ENCODE data around the gene CEP76. TPM values are rescaled to one million over a fixed set of nuclear protein-coding genes. Genes with fewer than 3 reads are reported as not detected.

CEP76 gene
- polyA plus RNA-seq, 1 of the 3 experiments (the other 2 are of a cell fraction) = 6.4 TPM

DNA sequence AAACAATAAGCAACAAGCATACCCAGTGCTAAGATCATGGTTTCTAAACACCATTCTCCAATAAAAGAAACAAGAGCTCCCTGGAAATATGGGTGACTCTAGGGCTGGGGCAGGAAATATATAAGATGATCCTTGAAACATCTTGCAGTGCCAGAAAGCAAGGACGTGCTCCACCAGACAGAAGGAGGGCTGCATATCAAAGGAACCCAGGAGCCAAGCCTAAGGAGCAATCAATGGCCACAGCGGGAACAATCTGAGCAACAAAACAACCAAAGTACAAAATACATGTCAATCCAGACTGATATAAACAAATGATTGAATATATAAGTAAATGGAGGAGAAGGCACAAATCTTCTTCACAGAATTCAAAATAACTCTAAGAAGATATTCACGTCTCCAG, 54.8 kb downstream of the CEP76 start:
- CTCF ChIA-PET = no interaction called here
- 94% methylated on average over 3 of the region's 3 CpGs for WGBS (ENCODE audit: low lambda C conversion rate)

DNA sequence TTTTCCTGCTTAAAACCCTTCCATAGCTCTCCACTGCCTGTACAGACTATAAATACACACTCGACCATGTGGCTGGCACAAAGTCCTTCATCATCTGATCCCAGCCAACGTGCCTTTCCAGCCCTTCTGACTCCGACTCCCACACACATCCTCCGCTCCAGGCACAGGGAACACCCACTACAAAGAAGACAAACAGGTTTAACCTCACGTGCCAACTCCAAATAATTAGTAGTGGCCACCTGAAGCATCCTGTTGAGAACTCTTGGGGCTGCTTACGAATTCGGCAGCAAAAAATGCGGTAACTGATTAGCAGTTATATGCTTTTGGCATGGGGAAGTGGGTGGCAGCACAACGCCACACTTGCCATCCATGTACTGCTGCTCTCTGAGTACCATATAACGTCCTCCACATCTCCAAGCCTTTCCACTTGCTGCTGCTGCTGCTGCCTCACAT, 56.7 kb downstream of the CEP76 start:
- Histone ChIP-seq H3K4me2 (no peak overlapping the region), H3F3A (replicated peaks; ENCODE audit: insufficient read depth) (peaks cover 10% of the 10 kb centered on the region), H4K20me1 (ENCODE audit: insufficient read depth) (peaks cover 18% of the 10 kb centered on the region), H2AFZ (ENCODE audit: low read depth) (no peak overlapping the region), H3K27ac (ENCODE audit: low read depth in 2 of 2, low read length in 1 of 2) (no peak overlapping the region), H3K9ac (no peak overlapping the region), H3K4me1 (ENCODE audit: control insufficient read depth in 1 of 2, insufficient read depth in 2 of 2, low read depth in 1 of 2, low read length in 1 of 2) (peaks cover 4 to 5% of the 10 kb centered on the region in 2 experiments; a peak in 2 of 4 replicates), H3K27me3 (ENCODE audit: insufficient read depth) (no peaks in the 10 kb centered on the region), H3K4me3 (ENCODE audit: low read depth in 2 of 2, low read length in 1 of 2) (no peak overlapping the region), H3K36me3 (replicated peaks in 1 of 2; ENCODE audit: control insufficient read depth in 1 of 2, insufficient read depth in 2 of 2, low read length in 1 of 2) (peaks cover 2 to 17% of the 10 kb centered on the region in 2 experiments), H3K9me2 (no peaks in the 10 kb centered on the region), H3K79me2 (ENCODE audit: insufficient read depth) (peaks cover 93% of the 10 kb centered on the region), H3K9me3 (no peaks in the 10 kb centered on the region)
- ChIA-PET POLR2A (no interaction called here), CTCF (interaction anchor here (0.6 kb wide), 1 partner anchor 15 kb away, joined by 3 read pairs; no protein-coding TSS in a partner anchor)
- no peak for DNase-seq
- 89% methylated on average over 10 of the region's 10 CpGs for WGBS (ENCODE audit: low lambda C conversion rate)
- TF ChIP-seq, protein P1, sequence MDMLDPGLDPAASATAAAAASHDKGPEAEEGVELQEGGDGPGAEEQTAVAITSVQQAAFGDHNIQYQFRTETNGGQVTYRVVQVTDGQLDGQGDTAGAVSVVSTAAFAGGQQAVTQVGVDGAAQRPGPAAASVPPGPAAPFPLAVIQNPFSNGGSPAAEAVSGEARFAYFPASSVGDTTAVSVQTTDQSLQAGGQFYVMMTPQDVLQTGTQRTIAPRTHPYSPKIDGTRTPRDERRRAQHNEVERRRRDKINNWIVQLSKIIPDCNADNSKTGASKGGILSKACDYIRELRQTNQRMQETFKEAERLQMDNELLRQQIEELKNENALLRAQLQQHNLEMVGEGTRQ (IDR thresholded peaks at IDR 0.05; ENCODE audit: borderline replicate concordance, low read depth, low read length) = no peak
- TF ChIP-seq REST (IDR thresholded peaks at IDR 0.05; ENCODE audit: low read depth, low read length) (no peak), SIN3A (IDR thresholded peaks at IDR 0.05; ENCODE audit: borderline replicate concordance, low read depth, low read length) (no peak), FOXJ3 (CRISPR knock-in tag; IDR thresholded peaks at IDR 0.05) (no peak), NRF1 (IDR thresholded peaks at IDR 0.05; ENCODE audit: low read depth, low read length) (no peak), RCOR1 (IDR thresholded peaks at IDR 0.05; ENCODE audit: low read length) (no peak), GATA2 (CRISPR knock-in tag; IDR thresholded peaks at IDR 0.05) (no peak), ELF1 (IDR thresholded peaks at IDR 0.05) (no peak), JUND (IDR thresholded peaks at IDR 0.05) (no peak), CHD2 (IDR thresholded peaks at IDR 0.05; ENCODE audit: low read length, partially characterized antibody) (no peak)
- TF ChIP-seq, protein P2, sequence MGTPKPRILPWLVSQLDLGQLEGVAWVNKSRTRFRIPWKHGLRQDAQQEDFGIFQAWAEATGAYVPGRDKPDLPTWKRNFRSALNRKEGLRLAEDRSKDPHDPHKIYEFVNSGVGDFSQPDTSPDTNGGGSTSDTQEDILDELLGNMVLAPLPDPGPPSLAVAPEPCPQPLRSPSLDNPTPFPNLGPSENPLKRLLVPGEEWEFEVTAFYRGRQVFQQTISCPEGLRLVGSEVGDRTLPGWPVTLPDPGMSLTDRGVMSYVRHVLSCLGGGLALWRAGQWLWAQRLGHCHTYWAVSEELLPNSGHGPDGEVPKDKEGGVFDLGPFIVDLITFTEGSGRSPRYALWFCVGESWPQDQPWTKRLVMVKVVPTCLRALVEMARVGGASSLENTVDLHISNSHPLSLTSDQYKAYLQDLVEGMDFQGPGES (IDR thresholded peaks at IDR 0.05; ENCODE audit: low read depth, low read length) = no peak

More for the DNA sequence above, 54.8 kb downstream of the CEP76 start:
- Histone ChIP-seq H3K4me3 (ENCODE audit: low read depth in 2 of 2, low read length in 1 of 2) (no peak overlapping the region), H3K36me3 (replicated peaks in 1 of 2; ENCODE audit: control insufficient read depth in 1 of 2, insufficient read depth in 2 of 2, low read length in 1 of 2) (peaks cover 2 to 17% of the 10 kb centered on the region in 2 experiments), H3F3A (replicated peaks; ENCODE audit: insufficient read depth) (peaks cover 13% of the 10 kb centered on the region), H3K27ac (ENCODE audit: low read depth in 2 of 2, low read length in 1 of 2) (no peak overlapping the region), H3K4me1 (ENCODE audit: control insufficient read depth in 1 of 2, insufficient read depth in 2 of 2, low read depth in 1 of 2, low read length in 1 of 2) (peaks cover 13 to 23% of the 10 kb centered on the region in 2 experiments), H3K4me2 (no peak overlapping the region), H3K9me2 (no peaks in the 10 kb centered on the region), H3K27me3 (ENCODE audit: insufficient read depth) (no peaks in the 10 kb centered on the region), H4K20me1 (ENCODE audit: insufficient read depth) (peaks cover 38% of the 10 kb centered on the region), H2AFZ (ENCODE audit: low read depth) (no peak overlapping the region), H3K79me2 (ENCODE audit: insufficient read depth) (peaks cover 97% of the 10 kb centered on the region), H3K9me3 (no peaks in the 10 kb centered on the region), H3K9ac (no peak overlapping the region)
- DNase-seq = no peak
- no peak for TF ChIP-seq GABPA (IDR thresholded peaks at IDR 0.05; ENCODE audit: low read depth)
- TF ChIP-seq FOXM1 (IDR thresholded peaks at IDR 0.05; ENCODE audit: low read depth) = no peak
- TF ChIP-seq RFX5 (IDR thresholded peaks at IDR 0.05; ENCODE audit: low read length) = no peak
- TF ChIP-seq CTCF (IDR thresholded peaks at IDR 0.05) = no peak
- TF ChIP-seq JUND (IDR thresholded peaks at IDR 0.05) = no peak
- TF ChIP-seq, protein P2 (IDR thresholded peaks at IDR 0.05; ENCODE audit: low read depth, low read length) = no peak
- no peak for TF ChIP-seq TAF1 (IDR thresholded peaks at IDR 0.05; ENCODE audit: borderline replicate concordance, low read depth, low read length)
- no peak for TF ChIP-seq NFIC (IDR thresholded peaks at IDR 0.05; ENCODE audit: borderline replicate concordance)
- POLR2A ChIA-PET = no interaction called here
